ENCODE measurements around the gene CERS6. TPM values are rescaled to one million over a fixed set of nuclear protein-coding genes. Genes with fewer than 3 reads are reported as not detected.

CERS6 gene
- total RNA-seq, 1 experiment from 2014 or later = 23.5 TPM

DNA sequence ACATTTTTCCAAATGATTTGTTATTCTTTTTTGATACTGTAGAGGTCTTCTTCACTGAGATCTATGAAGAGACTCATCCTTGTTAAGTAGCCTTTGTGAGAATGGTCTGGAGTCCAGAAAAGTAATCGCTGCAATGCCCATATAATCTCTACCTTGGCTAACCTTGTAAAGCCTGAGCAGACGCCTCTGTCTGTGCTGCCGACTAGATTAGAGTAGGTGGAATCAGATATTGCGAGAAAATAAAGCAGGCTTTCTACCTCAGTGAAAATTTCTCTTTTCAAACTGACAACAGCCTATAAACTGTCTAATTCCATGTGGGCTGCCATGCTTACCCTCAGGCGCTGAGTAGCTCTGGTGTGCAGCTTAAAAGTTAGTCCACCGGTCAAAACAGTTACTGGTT, 17.5 kb upstream of the CERS6 start:
- in situ Hi-C loops (cut with HindIII; ENCODE audit: low sequenced_read_pairs) = no loop called here
- no peak for DNase-seq (ENCODE audit: low spot score)

DNA sequence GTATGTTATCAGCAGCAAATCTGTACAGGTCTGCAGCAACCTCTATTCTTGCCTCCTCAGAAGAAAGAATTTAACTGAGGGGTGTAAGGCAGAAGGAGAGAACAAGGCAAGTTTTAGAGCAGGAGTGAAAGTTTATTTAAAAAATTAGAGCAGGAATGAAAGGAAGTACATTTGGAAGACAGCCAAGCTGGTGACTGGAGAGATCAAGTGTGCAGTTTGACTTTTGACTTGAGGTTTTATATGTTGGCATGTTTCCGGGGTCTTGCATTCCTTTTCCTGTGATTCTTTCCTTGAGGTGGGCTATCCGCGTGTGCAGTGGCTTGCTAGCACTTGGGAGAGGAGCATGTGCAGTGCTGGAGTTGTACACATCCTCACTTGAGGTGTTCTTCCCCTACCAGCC, 16.5 kb upstream of the CERS6 start:
- in situ Hi-C loops (cut with HindIII; ENCODE audit: low sequenced_read_pairs) = no loop called here

DNA sequence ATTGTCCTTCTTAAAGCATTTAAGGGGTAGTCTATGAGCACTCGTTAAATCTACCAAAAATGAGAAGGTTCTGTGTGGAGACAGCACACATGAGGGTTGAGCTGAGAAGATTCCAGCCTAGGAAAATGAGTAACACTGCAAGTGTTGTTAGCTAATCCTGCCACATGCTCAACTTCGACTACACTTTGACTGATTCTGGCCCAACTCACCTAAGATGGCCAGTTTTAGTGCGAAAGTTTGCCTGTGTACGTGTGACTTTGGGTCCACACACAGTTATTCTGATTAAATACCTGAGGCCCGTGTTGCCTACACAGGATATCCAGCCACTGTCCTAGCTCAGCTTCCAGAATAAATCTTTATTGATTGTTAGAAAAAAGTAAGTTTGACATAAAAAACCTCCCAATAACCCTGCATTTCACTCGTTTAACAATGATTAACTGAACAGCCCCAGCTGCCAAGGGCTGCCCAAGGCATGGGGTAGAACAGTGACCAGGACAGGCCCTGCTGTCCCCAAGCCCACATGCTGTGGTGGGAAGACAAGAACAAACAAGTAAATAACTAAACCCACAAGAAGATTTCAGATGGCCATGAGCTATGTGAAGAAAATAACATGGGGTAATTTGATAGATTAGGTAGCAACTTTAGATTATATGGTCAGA, 14.7 kb upstream of the CERS6 start:
- no peak for DNase-seq (ENCODE audit: low spot score)
- in situ Hi-C loops (cut with HindIII; ENCODE audit: low sequenced_read_pairs) = no loop called here

More for the DNA sequence above, 16.5 kb upstream of the CERS6 start:
- DNase-seq (ENCODE audit: low spot score) = no peak

DNA sequence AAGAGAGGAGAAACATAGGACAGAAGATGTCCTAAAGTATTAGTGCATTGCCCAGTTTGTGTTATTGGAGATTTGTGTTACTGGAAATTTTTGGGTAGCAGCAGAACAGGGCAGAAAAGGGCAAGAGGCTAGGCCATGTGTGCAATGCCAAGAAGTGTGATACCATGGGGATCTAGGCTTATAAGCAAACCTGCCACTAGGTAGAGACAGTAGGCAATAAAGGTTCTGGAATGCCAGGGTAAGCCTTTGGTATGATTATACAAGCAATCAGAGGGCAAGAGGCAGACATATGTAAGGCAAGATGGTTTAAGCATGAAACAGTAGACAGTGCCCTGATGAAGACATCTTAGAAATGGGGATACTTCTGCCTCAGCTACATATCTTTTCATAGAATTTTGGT, 12.3 kb upstream of the CERS6 start:
- no peak for DNase-seq (ENCODE audit: low spot score)
- in situ Hi-C loops (cut with HindIII; ENCODE audit: low sequenced_read_pairs) = no loop called here

DNA sequence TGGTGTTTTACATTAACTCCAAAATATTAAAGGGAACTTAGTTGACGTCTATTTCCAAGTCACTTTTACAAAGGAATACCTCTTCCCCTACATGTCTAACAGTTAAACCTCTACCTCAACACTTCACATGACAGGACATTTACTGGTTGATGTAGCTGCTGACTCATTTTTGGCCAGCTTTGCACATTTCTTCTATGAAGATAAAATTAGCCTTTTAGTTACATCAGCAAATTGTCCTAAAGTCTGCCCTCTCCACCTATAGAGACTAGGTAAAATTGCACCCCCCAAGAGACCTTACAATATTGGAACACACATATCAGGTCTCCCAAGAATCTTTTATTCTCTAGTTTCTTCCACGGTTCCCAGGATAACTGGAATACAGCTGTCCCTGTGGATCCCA, 10.1 kb upstream of the CERS6 start:
- in situ Hi-C loops (cut with HindIII; ENCODE audit: low sequenced_read_pairs) = no loop called here
- no peak for DNase-seq (ENCODE audit: low spot score)

DNA sequence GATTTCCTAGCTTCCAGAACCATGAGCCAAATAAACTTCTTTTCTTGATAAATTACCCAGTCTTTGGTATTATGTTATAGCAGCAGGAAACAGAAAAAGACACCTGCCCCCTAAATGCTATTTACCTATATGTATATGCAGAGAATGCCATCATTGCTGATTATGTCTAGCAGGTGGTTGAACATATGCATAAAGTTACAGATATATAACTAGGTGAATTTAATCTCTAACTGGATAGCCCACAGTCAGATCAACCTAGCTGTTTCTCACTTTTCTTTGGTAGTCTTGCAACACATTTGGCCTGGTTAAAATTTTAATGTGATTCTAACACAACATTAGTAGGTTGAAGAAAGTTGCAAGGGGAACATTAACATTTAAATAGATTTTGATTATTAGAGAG, 7.1 kb upstream of the CERS6 start:
- DNase-seq (ENCODE audit: low spot score) = no peak
- in situ Hi-C loops (cut with HindIII; ENCODE audit: low sequenced_read_pairs) = no loop called here

DNA sequence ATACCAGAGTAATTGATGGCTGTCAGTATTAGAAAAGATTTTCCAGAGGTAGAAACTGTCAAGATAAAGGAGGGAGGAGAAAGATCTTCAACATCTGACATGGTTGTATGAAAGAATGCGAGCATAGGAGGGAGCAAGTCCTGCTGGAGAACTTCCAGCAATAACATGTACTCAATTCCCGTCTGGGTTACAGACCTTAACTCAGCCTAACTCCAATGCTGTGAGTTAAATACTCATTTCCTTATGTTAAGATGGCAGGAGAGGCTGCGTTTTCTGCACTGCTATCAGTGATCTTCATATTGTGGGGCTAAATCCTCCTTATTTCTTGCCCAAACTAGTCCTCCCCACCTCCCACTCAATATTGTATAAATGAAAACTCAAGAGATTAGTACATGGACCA, 6.7 kb upstream of the CERS6 start:
- in situ Hi-C loops (cut with HindIII; ENCODE audit: low sequenced_read_pairs) = no loop called here
- DNase-seq (ENCODE audit: low spot score) = no peak

DNA sequence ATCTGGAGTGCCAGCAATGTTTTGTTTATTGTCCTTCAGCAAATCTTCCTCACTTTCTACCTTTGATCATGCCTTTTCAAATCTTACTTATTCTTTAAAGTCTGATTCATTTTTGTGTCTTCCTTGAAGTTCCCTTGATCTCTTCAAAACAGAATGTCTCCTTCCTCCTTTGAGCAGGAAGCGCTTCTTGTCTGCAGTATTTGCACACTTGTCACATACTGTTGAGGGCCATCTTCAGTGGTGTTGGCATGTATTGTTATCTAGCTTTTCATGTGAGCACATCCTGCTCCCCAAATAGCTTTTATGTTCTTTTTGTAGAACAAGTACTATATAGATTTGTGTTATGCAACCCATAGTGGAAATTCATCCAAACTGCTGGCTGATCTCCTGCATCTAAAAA, 5.9 kb upstream of the CERS6 start:
- DNase-seq (ENCODE audit: low spot score) = no peak
- in situ Hi-C loops (cut with HindIII; ENCODE audit: low sequenced_read_pairs) = no loop called here

DNA sequence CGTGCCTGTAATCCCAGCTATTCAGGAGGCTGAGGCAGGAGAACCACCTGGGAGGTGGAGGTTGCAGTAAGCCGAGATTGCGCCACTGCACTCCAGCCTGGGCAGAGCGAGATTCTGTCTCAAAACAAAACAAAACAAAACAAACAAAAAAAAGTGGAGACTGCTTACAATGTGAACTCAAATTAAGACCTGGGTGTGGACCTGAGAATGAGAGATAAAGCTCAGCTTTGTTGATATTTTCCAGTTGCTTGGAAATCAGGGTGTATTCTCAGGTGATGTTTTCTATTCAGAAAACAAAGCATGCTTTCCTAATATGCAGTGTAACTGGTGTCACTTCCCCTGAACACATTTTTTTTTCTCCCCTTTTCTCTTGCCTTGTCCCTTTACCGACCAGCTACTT, 5.3 kb upstream of the CERS6 start:
- in situ Hi-C loops (cut with HindIII; ENCODE audit: low sequenced_read_pairs) = no loop called here

DNA sequence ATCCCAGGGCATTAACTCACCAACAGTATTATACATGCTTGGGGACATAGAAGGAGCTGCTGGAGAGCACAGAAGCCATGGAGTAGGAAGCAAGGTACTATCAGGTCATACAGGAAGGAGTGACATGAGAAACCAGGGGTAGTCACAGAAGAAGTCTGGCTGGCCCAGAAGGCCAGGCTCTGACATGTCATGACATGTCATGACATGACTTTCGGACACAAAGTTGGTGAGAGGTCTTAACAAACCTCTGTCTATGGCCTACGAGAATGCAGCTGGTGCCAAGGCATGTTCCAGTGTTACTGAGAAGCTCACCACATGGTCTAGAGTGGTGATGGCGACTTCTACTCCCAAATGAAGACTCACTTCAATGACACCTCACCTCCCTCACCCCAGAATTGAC, 3.3 kb upstream of the CERS6 start:
- in situ Hi-C loops (cut with HindIII; ENCODE audit: low sequenced_read_pairs) = no loop called here
- DNase-seq (ENCODE audit: low spot score) = no peak

More for the DNA sequence above, 5.3 kb upstream of the CERS6 start:
- no peak for DNase-seq (ENCODE audit: low spot score)

DNA sequence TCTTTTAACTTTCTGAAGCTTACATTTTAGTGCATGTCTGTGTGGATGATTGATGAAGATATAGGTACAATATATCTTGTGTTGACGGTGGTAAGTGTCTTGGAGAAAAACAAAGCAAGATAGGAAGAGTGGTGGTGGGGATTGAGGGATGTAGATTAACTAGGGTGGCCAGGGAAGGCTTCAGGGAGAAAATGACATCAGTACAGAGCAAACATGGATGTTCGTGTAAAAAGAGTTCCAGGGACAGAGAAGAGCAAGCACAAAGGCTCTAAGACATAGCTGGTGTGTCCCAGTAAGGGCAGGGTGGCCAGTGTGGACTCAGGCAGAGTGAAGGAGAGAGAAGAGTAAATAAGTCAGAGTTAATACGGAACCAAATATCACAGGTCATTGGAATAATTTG, 2.7 kb upstream of the CERS6 start:
- no peak for DNase-seq (ENCODE audit: low spot score)
- in situ Hi-C loops (cut with HindIII; ENCODE audit: low sequenced_read_pairs) = no loop called here

DNA sequence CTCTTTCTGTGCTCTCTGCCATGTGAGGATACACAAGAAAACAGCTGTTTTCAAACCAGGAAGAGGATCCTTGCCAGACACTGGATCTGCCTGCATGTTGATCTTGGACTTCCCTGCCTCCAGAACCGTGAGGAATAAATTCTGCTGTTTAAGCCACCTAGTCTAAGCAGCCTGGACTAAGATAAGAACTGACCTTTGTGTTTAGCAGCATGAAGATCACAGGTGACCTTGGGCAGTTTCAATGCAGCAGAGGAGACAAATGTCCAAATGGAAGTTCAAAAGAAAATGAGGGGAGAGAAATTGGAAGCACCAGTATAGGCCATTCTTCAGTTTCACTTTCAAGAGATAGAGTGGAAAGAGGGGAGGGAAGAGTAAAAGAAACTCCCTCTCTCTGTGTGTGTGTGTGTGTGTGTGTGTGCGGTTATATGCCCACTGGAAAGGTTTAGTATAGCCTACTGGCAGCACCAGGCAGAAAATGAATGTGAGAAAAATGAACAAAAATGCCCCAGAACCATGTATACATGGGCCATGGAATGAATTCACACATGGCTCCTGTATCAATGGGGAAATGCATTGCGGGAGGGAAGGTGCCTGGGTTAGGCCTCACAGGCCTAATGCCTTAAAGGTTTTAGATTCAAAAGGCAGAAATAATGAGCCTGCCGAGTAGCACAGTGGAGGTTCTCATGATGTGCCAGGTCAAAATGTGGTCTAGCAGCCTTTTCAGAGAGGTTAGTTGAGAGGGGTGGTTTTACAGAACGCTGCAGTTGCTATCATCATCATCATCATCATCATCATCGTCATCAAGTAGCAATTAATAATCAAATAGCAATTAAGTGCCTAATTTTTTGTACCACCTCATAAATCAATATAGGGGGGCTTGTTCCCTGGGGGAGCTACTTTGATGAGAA, 1.1 kb upstream of the CERS6 start:
- in situ Hi-C loops (cut with HindIII; ENCODE audit: low sequenced_read_pairs) = no loop called here
- peak; percentile 34 for DNase-seq (ENCODE audit: low spot score)

DNA sequence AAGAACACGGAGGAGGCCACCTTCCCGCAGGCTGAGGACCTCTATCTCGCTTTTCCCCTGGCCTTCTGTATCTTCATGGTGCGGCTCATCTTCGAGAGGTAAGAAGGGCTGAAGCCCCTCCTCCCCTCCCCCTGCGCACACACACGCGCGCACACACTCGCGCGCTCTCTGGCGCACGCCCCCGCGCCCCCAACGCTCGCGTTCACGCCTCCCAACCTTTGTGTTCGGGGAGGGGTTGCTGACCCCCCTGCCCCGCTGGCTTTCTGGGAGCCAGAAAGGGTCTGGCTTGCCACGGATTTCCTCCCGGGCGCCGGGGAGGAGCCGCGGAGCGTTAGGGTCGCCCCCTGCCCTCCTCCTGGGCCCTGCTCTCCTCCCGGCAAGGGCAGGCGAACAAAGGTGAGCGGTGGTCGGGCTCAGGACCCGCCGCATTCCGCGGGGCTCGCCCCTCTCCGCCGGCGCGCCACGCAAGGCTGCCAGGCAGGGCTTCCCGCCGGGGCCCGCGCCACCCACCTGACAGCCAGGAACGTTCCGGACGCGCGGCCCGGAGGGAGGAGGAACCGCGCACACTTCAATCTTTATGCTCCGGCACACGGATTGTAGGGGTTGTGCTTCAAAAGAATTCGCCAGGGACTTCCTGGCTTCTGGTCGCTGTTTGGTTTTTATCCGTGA, 583 bp downstream of the CERS6 start:
- in situ Hi-C loops (cut with HindIII; ENCODE audit: low sequenced_read_pairs) = no loop called here
- peak; percentile 68 for DNase-seq (ENCODE audit: low spot score)

DNA sequence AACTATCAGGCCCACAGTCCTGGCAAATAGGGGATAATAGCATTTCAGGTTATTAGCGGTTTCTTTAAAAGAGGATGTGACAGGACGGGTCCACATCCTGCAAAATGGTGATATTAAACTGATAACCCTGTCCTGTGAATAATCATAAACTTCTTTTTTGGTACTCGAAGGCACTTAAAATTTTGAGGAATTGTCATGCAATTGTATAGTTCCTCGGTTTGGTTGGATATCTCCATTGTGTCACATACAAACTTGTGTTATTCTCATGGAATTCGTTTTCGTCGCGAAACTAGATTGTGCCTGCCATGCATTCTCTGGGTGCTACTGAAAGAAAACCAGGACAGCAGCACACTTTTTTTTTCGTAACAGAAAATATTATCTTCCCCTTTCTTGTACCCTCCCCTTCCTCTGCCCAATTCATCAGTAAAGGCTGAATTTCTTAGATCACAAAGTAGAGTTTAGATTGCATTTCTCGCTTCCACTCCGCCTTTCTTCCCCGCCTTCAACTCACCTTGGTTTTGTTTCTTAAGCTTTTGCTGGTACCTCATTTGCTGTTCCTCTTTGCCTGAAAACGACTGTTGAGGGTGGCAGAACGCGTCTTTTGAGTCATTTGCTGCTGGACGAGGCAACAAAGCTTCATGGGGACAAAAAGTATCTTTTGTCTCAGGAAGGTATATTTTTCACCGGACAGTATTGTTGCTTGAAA, 1.3 kb downstream of the CERS6 start:
- DNase-seq (ENCODE audit: low spot score) = peak; percentile 51
- in situ Hi-C loops (cut with HindIII; ENCODE audit: low sequenced_read_pairs) = no loop called here

DNA sequence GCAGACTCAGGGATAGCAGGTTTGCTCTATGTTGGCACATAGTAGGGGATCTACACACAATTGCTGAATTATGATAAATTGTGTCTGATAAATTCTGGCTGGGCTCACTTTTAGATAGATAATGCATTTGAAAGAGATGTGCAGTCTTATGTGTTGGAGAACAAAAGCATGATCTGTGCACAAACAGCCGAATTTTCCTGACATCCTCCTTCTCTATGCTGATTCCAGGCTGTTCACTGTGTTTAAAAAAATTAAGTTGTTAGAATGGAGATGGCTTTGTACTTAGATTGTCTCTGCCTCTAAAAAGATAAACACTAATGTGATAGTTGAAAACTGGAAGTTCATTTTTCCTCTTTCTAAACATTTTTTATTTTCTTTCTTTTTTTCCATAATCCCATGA, 2.1 kb downstream of the CERS6 start:
- peak; percentile 40 for DNase-seq (ENCODE audit: low spot score)
- in situ Hi-C loops (cut with HindIII; ENCODE audit: low sequenced_read_pairs) = no loop called here

DNA sequence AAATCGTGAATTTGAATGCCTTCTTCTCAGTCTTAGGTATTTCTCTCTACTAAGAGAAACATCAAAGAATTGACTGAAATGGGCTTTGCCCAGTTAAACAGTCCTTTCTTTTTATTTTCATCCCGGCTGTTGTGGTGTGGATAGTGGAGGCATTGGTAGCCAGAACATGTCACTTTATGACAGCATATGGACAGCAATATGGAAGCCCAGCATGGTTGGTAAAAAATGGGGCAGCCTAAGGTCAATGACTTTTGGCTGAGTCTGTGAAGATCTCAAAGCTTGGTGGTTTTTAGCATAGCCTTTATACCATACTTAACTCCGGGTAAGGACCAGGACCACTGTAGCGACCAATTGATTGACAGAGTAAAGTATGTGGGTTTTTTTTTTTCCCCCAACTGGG, 3.2 kb downstream of the CERS6 start:
- peak; percentile 81 for DNase-seq (ENCODE audit: low spot score)
- in situ Hi-C loops (cut with HindIII; ENCODE audit: low sequenced_read_pairs) = no loop called here

DNA sequence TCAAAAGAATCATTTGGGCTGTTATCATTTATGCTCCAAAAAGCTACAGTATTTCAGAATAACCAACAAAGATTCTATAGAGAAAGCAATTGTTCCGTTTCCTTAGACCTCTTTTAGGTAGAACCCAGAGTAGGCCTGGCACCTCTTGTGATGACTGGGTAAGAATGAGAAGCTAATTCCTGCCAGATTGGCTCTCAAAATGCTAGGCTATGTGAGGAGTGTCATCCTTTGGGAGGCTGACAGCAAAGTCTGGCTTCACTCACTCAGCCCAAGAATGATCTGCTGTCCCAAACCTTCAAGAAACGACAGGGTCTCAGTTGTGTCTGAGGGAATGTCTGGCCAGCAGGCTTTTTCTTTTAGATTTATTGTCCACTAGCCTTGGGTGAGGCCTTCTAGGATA, 4.5 kb downstream of the CERS6 start:
- peak; percentile 52 for DNase-seq (ENCODE audit: low spot score)
- in situ Hi-C loops (cut with HindIII; ENCODE audit: low sequenced_read_pairs) = no loop called here

DNA sequence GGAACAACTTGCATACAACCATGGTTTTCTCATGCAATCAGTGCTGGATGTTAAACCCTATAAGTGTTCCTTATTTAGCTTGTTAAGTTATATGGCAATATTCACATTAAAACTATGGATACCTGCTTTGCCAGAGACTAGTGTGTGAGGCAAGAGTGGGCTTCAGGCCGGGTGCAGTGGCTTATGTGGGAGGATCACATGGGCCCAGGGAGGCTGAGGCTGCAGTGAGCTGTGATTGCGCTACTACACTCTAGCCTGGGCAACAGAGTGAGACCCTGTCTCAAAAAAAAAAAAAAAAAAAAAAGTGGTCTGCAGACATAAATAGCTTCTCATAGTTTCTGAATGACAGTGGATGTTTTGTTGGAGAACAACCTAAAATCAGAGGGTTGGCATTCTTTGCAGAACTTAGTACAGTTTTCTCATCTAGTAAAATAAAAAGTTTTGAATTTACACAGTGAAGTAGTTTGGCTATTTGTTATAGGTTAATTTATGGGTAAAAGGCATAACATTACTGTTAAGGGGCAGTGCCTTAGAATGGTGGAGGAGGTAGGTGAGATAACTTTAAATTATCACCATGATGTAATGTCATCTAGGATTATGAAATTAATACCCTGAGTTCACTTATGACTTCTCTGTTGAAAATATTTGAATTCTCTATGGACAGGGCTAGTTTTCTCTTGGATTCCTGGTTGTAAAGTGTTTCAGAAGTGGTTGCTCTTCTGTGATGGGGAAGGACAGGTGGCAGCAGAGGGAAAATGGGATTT, 5.3 kb downstream of the CERS6 start:
- DNase-seq (ENCODE audit: low spot score) = no peak
- in situ Hi-C loops (cut with HindIII; ENCODE audit: low sequenced_read_pairs) = no loop called here

DNA sequence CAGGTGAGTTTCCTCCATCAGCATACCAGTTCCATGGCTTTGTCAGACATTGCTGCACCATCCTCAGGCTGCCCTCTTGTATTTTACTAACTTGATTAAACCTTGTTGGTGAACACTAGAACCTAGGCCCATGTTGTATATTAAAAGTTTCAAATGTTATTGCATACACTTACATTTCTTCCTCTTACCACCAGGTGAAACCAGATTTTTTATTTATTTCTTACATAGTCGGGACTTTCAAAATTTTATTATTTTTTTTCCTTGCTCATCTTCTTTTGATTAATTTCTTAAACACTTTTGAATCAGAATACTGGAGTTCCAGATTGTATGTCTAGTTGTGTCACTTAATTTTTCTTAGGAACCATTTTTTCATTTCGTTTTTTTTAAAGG, 5.9 kb downstream of the CERS6 start:
- in situ Hi-C loops (cut with HindIII; ENCODE audit: low sequenced_read_pairs) = no loop called here
- no peak for DNase-seq (ENCODE audit: low spot score)
